Activated naive CD4-positive, alpha-beta T cell treated with anti-CD3 and anti-CD28 coated beads, Interleukin-2, amount 50 U/mL, for 72 hours (primary cell): Measurements from ENCODE around the gene GTF2B. TPM values are rescaled to one million over a fixed set of nuclear protein-coding genes. Genes with fewer than 3 reads are reported as not detected.
A peak's percentile ranks its signal among the peaks of the same experiment; 100 is the strongest.
"Not testable (repeated sequence)": the region's sequence is repeated elsewhere in the genome, so short reads cannot be mapped to it uniquely, and the experiment has no call there.

Source experiments
- ATAC-seq, 2 donors: fragments of 150-1000 bp; cut with Tn5 transposase; 2 replicates each; pipeline ENCODE4 v1.10.0; 2021; ENCODE audit warnings: mild to moderate bottlenecking in 2 of 2, moderate library complexity in 2 of 2
- DNase-seq, 2 donors: peaks; one replicate each; pipeline ENCODE4 v3.0.0; 2021 to 2022; ENCODE audit warnings: low spot score in 2 of 2
- H3K27ac Mint-ChIP-seq, 2 donors: one replicate each; pipeline ENCODE4 v1.8.0; 2022; ENCODE audit warnings: mild to moderate bottlenecking in 2 of 2, mixed read lengths in 2 of 2
- H3K36me3 Mint-ChIP-seq, 2 donors: one replicate each; pipeline ENCODE4 v1.8.0; 2022; ENCODE audit warnings: mixed read lengths in 2 of 2
- H3K9me3 Mint-ChIP-seq, 2 donors: one replicate each; pipeline ENCODE4 v1.8.0; 2022; ENCODE audit warnings: mixed read lengths in 2 of 2
- total RNA-seq, 2 donors: library from RNA; stranded (reverse); gene quantifications; one replicate each; pipeline ENCODE4 v1.2.3, GENCODE V29; 2022

The GTF2B gene
- 10 to 100 TPM; 40.0 to 55.8 TPM for total RNA-seq

- DNase-seq (peak; percentile 93 to 96), ATAC-seq (peak; percentile 83 to 84)
- Mint-ChIP-seq H3K9me3 (peaks cover 0 to 7% of the 10 kb centered on the region in 2 donors), H3K36me3 (peaks cover 18 to 24% of the 10 kb centered on the region in 2 donors), H3K27ac (peak within 1 kb of the TSS; percentile 92 to 98)
Observed at GRCh38 chr1:88891318-88891950, at the start of gene GTF2B. Gene GTF2B, minus strand, starts transcription at chr1:88891567. Its CDS starts 68 bp downstream, at chr1:88891499.

GRCh38 chr1:88938528-88938927 is 47.2 kb upstream of the GTF2B start:
- not testable (repeated sequence) for H3K27ac Mint-ChIP-seq, H3K9me3 Mint-ChIP-seq, ATAC-seq, DNase-seq
- peaks cover 25 to 59% of the 10 kb centered on the region in 2 donors for H3K36me3 Mint-ChIP-seq

- H3K27ac Mint-ChIP-seq: no peak overlapping the region
- ATAC-seq: no peak
Observed at GRCh38 chr1:88936760-88937342, 45.5 kb upstream of the GTF2B start.

GRCh38 chr1:88936223-88936523 is 44.8 kb upstream of the GTF2B start:
- Mint-ChIP-seq H3K9me3 (no peaks in the 10 kb centered on the region), H3K27ac (no peak overlapping the region), H3K36me3 (peaks cover 27 to 36% of the 10 kb centered on the region in 2 donors)
- DNase-seq (no peak), ATAC-seq (no peak)

More at GRCh38 chr1:88936760-88937342, 45.5 kb upstream of the GTF2B start:
- no peaks in the 10 kb centered on the region for H3K9me3 Mint-ChIP-seq
- DNase-seq: no peak
- peaks cover 27 to 42% of the 10 kb centered on the region in 2 donors for H3K36me3 Mint-ChIP-seq

DNA sequence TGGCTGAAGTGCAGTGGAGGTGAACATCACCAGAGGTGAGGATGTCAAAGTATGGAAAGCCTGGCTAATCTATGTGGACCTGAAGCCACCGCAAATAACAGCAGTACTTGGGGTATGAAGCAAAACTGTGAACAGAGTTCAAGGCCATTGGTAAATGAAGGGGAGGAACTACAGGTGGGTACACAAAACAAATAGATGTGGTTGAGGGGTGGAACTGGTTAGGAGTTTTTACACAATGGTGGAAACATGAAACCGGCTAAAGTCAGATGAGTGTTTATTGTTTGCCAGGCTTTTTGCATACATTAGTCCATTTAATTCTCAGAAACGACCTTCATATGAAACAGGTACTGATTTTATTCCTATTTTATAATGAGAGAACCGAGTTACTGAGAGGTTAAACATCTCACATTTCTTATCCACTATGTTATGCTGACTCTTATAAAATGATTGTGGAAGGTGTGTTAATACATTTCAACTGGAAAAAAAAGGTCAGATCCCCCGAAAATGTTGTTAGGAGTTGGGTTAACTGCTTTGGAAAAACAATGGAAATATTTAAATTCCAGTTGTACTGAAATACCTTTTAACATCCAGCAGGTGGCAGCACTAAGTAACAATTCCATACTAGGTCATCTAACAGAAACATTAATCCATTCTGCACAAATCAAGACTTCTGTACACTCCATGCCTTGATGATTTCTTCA is 44.3 kb upstream of the GTF2B start:
- ATAC-seq (no peak), DNase-seq (peak in 1 of 2 donors; percentile 10)
- H3K9me3 Mint-ChIP-seq: no peaks in the 10 kb centered on the region
- peak overlapping the region in 1 of 2 donors; percentile 46 for H3K27ac Mint-ChIP-seq
- peaks cover 24 to 32% of the 10 kb centered on the region in 2 donors for H3K36me3 Mint-ChIP-seq

DNA sequence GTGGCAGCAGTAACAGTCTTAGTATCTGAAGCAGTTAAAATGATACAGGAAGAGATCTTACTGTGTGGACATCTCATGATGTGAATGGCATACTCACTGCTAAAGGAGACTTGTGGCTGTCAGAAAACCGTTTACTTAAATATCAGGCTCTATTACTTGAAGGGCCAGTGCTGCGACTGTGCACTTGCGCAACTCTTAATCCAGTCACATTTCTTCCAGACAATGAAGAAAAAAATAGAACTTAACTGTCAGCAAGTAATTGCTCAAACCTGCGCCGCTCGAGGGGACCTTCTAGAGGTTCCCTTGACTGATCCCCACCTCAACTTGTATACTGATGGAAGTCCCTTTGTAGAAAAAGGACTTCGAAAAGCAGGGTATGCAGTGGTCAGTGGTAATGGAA is 38.8 kb upstream of the GTF2B start:
- not testable (repeated sequence) for H3K27ac Mint-ChIP-seq, ATAC-seq, DNase-seq, H3K9me3 Mint-ChIP-seq
- H3K36me3 Mint-ChIP-seq: peaks cover 17 to 39% of the 10 kb centered on the region in 2 donors

- DNase-seq: no peak
- Mint-ChIP-seq H3K9me3 (peaks cover 12 to 13% of the 10 kb centered on the region in 2 donors), H3K27ac (no peak overlapping the region)
Observed at GRCh38 chr1:88923224-88923623, 31.9 kb upstream of the GTF2B start.

GRCh38 chr1:88922214-88922613 is 30.8 kb upstream of the GTF2B start:
- H3K27ac Mint-ChIP-seq: no peak overlapping the region
- peaks cover 48 to 81% of the 10 kb centered on the region in 2 donors for H3K36me3 Mint-ChIP-seq
- peaks cover 19 to 23% of the 10 kb centered on the region in 2 donors for H3K9me3 Mint-ChIP-seq
- ATAC-seq (no peak), DNase-seq (no peak)

More at GRCh38 chr1:88923224-88923623, 31.9 kb upstream of the GTF2B start:
- no peak for ATAC-seq
- peaks cover 46 to 71% of the 10 kb centered on the region in 2 donors for H3K36me3 Mint-ChIP-seq

GRCh38 chr1:88920845-88921244 is 29.5 kb upstream of the GTF2B start:
- DNase-seq (no peak), ATAC-seq (no peak)
- H3K36me3 Mint-ChIP-seq: peaks cover 59 to 91% of the 10 kb centered on the region in 2 donors
- peaks cover 32 to 35% of the 10 kb centered on the region in 2 donors for H3K9me3 Mint-ChIP-seq
- H3K27ac Mint-ChIP-seq: no peak overlapping the region

GRCh38 chr1:88917321-88918025 is 26.1 kb upstream of the GTF2B start:
- peak overlapping the region in 1 of 2 donors; percentile 35 for H3K27ac Mint-ChIP-seq
- peaks cover 53 to 63% of the 10 kb centered on the region in 2 donors for H3K36me3 Mint-ChIP-seq
- no peak for DNase-seq
- no peak for ATAC-seq
- H3K9me3 Mint-ChIP-seq: peaks cover 30 to 38% of the 10 kb centered on the region in 2 donors

GRCh38 chr1:88916883-88917282 is 25.5 kb upstream of the GTF2B start:
- Mint-ChIP-seq H3K9me3 (peaks cover 35 to 38% of the 10 kb centered on the region in 2 donors), H3K27ac (peak overlapping the region in 1 of 2 donors; percentile 35), H3K36me3 (peaks cover 50 to 58% of the 10 kb centered on the region in 2 donors)
- ATAC-seq (no peak), DNase-seq (no peak)

DNA sequence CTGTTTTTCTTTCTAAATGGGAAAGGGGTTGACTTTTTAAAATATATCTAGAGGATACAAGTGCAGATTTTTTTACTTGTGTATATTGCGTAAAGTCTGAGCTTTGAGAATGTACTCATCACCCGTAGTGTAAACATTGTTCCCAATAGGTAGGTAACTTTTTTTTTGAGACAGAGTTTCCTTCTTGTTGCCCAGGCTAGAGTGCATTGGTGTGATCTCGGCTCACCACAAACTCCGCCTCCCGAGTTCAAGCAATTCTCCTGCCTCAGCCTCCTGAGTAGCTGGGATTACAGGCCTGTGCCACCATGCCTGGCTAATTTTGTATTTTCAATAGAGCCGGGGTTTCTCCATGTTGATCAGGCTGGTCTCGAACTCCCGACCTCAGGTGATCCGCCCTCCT is 20.4 kb upstream of the GTF2B start:
- not testable (repeated sequence) for ATAC-seq, H3K27ac Mint-ChIP-seq, DNase-seq
- Mint-ChIP-seq H3K9me3 (peaks cover 17 to 24% of the 10 kb centered on the region in 2 donors), H3K36me3 (peaks cover 12 to 19% of the 10 kb centered on the region in 2 donors)

GRCh38 chr1:88911161-88911560 is 19.8 kb upstream of the GTF2B start:
- ATAC-seq (no peak), DNase-seq (no peak)
- Mint-ChIP-seq H3K36me3 (peaks cover 7 to 13% of the 10 kb centered on the region in 2 donors), H3K27ac (no peak overlapping the region), H3K9me3 (peaks cover 11 to 17% of the 10 kb centered on the region in 2 donors)

DNA sequence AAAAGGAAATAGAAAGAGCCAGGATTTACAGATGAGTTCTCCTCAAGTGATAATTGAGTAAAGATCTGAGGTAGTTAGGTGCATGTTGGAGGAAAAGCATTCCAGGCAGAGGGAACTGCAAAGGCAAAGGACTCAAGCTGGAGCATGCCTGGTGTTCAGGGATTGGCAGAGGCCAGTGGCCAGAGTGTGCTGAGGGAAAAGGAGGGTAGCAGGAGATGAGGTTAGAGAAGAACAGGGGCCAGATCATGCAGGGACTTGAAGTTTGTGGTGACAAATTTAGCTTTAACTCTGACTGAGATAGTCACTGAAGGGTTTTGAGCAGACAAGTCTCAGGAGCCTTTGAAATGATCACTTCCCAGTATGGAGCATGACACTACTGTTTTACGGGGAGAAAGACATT is 19.0 kb upstream of the GTF2B start:
- DNase-seq: no peak
- H3K36me3 Mint-ChIP-seq: peaks cover 3 to 6% of the 10 kb centered on the region in 2 donors
- no peak overlapping the region for H3K27ac Mint-ChIP-seq
- no peak for ATAC-seq
- peaks cover 4 to 12% of the 10 kb centered on the region in 2 donors for H3K9me3 Mint-ChIP-seq

GRCh38 chr1:88900883-88901282 is 9.5 kb upstream of the GTF2B start:
- Mint-ChIP-seq H3K9me3 (no peaks in the 10 kb centered on the region), H3K36me3 (no peaks in the 10 kb centered on the region), H3K27ac (no peak overlapping the region)
- ATAC-seq (no peak), DNase-seq (no peak)

DNA sequence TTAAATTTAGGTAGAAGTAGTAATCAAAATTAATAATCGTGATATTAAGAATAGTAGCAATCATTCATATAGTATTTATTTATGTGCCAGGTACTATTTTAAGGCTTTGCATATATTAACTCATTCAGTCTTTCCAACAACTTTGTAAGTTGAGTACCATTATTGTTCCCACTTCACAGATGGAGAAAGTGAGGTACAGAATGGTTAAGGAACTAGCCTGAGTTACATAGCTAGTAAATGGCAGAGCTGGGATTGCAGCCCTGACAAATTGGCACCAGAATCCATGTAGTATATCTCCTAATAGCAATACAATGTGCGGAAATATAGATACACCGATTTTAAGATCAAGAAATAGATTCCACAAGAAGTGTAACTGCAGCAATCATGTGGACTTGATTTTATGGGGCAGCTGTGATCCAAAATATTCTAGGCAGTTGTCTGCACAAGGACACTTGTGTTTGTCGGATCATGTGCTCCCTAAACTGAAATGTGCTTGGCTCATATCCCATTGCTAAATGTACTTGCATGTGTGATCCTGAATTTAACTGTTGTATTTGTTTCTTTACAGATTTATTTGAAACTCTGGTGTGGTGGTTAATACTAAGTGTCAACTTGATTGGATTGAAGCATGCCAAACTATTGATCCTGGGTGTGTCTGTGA is 5.8 kb upstream of the GTF2B start:
- peaks cover 2 to 4% of the 10 kb centered on the region in 2 donors for H3K36me3 Mint-ChIP-seq
- DNase-seq: no peak
- ATAC-seq: no peak
- H3K9me3 Mint-ChIP-seq: peaks cover 0 to 4% of the 10 kb centered on the region in 2 donors
- no peak overlapping the region for H3K27ac Mint-ChIP-seq
